Activated T-helper 1 cell treated with anti-CD3 and anti-CD28 coated beads, Interleukin-12 subunit alpha, Interleukin-12 subunit beta, Interleukin-2, Interleukin-4 antibody, amounts not matched to agents 30 ng/mL and 10 ng/mL and 1 ng/mL, durations not matched to agents 14 hours and 24 hours and 36 hours (primary cell): Measurements from ENCODE around the gene EIF4G1. TPM values are rescaled to one million over a fixed set of nuclear protein-coding genes. Genes with fewer than 3 reads are reported as not detected.

Source experiments
- DNase-seq: peaks from one replicate; pipeline ENCODE4 v3.0.0; 2021; ENCODE audit warnings: low spot score
- H3K27ac Mint-ChIP-seq: one replicate; pipeline ENCODE4 v1.8.0; 2021; ENCODE audit warnings: mild to moderate bottlenecking, mixed read lengths
- H3K27me3 Mint-ChIP-seq: one replicate; pipeline ENCODE4 v1.8.0; 2022; ENCODE audit warnings: mild to moderate bottlenecking, moderate library complexity, mixed read lengths; ENCODE audit not compliant: insufficient read depth
- H3K36me3 Mint-ChIP-seq: one replicate; pipeline ENCODE4 v1.8.0; 2021; ENCODE audit warnings: low read depth, mixed read lengths
- H3K4me1 Mint-ChIP-seq: one replicate; pipeline ENCODE4 v1.8.0; 2021; ENCODE audit warnings: low read depth, mixed read lengths
- H3K4me3 Mint-ChIP-seq: one replicate; pipeline ENCODE4 v1.8.0; 2021; ENCODE audit warnings: mild to moderate bottlenecking, moderate library complexity, mixed read lengths
- H3K9me3 Mint-ChIP-seq: one replicate; pipeline ENCODE4 v1.8.0; 2021; ENCODE audit warnings: mixed read lengths
- intact Hi-C: fragments of 100-400 bp; cut with micrococcal nuclease; formaldehyde crosslinking; loops from one replicate; pipeline ENCODE4 v1.15.1; 2024
- total RNA-seq: library from RNA; stranded (reverse); gene quantifications from 2 replicates; pipeline ENCODE4 v1.2.3, GENCODE V29; 2022

Gene EIF4G1
- total RNA-seq, 1 donor from 2014 or later: 706 TPM

DNA sequence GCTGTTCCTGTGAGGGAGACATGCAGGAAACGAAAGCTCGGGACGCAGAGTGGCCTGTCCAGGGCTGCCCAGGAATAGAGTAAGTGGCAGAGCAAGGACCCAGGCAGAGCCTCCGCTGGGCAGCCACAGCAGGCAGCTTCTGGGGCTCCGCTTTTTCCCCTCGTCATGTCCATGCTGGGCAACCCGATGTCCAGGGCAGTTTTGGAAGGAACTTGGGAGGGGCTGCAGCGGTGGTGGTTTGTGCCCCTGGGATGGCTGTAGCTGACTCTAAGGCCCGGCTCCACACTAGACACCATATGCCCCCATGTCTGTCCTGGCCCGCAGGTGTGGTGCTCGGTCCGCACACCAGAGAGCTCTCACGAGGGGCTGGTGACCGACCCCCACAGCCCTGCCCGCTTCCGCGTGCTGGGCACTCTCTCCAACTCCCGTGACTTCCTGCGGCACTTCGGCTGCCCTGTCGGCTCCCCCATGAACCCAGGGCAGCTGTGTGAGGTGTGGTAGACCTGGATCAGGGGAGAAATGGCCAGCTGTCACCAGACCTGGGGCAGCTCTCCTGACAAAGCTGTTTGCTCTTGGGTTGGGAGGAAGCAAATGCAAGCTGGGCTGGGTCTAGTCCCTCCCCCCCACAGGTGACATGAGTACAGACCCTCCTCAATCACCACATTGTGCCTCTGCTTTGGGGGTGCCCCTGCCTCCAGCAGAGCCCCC is 22.5 kb upstream of the EIF4G1 start:
- intact Hi-C loops: loop anchor here (10.0 kb wide), 1 partner anchor 847 kb away; no protein-coding TSS in a partner anchor

DNA sequence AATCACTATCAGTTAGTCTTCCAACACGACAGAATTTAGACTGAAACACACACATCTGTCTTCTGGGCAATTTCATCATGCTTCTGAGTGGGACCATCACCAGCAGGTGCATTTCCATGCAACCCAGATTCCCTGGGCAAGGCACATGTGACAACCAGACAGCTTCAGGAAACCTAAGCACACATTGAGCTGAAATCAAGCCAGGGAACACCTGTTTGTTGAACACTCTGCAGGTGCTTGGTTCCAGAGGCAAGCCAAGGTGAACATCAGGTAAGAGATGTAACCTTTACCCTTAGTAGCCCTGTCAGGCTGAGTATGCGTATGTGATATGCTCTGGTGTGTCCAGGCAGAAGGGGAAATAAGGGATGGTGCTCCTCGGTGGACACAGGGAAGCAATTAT is 18.6 kb upstream of the EIF4G1 start:
- Mint-ChIP-seq H3K9me3 (no peaks in the 10 kb centered on the region), H3K27ac (no peak overlapping the region), H3K4me1 (peaks cover 17% of the 10 kb centered on the region), H3K4me3 (no peak overlapping the region), H3K36me3 (peaks cover 13% of the 10 kb centered on the region), H3K27me3 (peaks cover 8% of the 10 kb centered on the region)
- intact Hi-C loops: loop anchor here (10.0 kb wide), 1 partner anchor 851 kb away; no protein-coding TSS in a partner anchor
- DNase-seq: no peak

More for the DNA sequence above, 22.5 kb upstream of the EIF4G1 start:
- DNase-seq: no peak
- peaks cover 11% of the 10 kb centered on the region for H3K27me3 Mint-ChIP-seq
- H3K4me3 Mint-ChIP-seq: no peak overlapping the region
- H3K27ac Mint-ChIP-seq: no peak overlapping the region
- H3K36me3 Mint-ChIP-seq: no peaks in the 10 kb centered on the region
- H3K9me3 Mint-ChIP-seq: no peaks in the 10 kb centered on the region
- peaks cover 7% of the 10 kb centered on the region for H3K4me1 Mint-ChIP-seq

DNA sequence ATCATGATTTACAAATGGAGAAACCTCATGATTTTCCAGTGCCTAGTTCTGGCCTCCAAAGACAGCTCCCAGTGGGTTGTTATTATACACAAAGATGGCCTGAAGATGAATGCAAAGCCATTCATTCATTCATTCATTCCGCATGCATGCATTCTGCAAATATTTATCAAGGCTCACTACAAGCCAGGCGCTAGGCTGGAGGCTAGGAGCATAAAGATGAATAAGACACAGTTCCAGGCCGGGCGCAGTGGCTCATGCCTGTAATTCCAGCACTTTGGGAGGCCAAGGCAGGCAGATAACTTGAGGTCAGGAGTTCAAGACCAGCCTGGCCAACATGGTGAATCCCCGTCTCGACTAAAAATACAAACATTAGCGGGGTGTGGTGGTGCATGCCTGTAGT is 17.8 kb upstream of the EIF4G1 start:
- H3K9me3 Mint-ChIP-seq: no peaks in the 10 kb centered on the region
- peak overlapping the region; percentile 53 for H3K4me3 Mint-ChIP-seq
- peaks cover 21% of the 10 kb centered on the region for H3K4me1 Mint-ChIP-seq
- H3K27ac Mint-ChIP-seq: peak overlapping the region; percentile 29
- peaks cover 18% of the 10 kb centered on the region for H3K36me3 Mint-ChIP-seq
- intact Hi-C loops: loop anchor here (10.0 kb wide), 1 partner anchor 852 kb away; no protein-coding TSS in a partner anchor
- peaks cover 8% of the 10 kb centered on the region for H3K27me3 Mint-ChIP-seq
- DNase-seq: no peak

DNA sequence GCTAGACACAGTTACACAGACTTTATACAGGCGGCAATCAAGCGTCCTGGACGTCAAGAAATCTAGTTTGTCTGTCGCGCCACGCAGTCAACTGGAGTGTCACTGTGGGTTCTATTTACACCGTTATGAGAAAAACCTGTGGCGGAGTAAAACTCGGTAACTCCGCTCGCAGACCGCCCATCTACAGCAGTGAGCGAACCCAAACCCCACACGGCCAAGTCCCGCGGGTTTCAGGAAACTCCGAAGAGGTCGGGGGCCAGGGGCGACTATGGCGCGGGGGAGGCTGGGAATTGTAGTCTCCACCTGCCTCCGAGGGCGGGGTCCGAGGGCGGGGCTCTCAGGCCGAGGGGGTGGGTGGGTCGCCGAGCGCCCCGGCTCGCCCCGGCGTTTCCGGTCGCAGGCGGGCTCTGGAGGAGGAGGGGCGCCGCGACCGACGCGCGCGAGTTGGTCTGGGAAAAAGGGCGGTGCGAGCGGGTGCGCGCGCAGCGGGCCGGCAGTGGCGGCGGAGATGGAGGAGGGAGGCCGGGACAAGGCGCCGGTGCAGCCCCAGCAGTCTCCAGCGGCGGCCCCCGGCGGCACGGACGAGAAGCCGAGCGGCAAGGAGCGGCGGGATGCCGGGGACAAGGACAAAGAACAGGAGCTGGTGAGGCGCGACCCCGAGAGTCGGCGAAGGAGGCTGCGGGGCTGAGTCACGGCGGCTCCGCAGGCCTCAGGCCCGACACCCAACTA is 15.5 kb upstream of the EIF4G1 start, which contains the start of gene PSMD2:
TSS of gene PSMD2 (plus strand) at position 483 of the 729 bp plus-strand sequence. CDS start at position 509, 26 bp downstream.
- peaks cover 4% of the 10 kb centered on the region for H3K27me3 Mint-ChIP-seq
- peak within 1 kb of the TSS; percentile 85 for H3K27ac Mint-ChIP-seq
- peak within 1 kb of the TSS; percentile 92 for H3K4me3 Mint-ChIP-seq
- peaks cover 36% of the 10 kb centered on the region for H3K36me3 Mint-ChIP-seq
- H3K4me1 Mint-ChIP-seq: peaks cover 23% of the 10 kb centered on the region
- DNase-seq: peak; percentile 95
- H3K9me3 Mint-ChIP-seq: no peaks in the 10 kb centered on the region
- intact Hi-C loops: loop anchor here (1.0 to 10.0 kb wide), 10 partner anchors 15 to 854 kb away; partner anchors contain the start of genes ABCF3, AP2M1, CAMK2N2 and EEF1AKMT4

DNA sequence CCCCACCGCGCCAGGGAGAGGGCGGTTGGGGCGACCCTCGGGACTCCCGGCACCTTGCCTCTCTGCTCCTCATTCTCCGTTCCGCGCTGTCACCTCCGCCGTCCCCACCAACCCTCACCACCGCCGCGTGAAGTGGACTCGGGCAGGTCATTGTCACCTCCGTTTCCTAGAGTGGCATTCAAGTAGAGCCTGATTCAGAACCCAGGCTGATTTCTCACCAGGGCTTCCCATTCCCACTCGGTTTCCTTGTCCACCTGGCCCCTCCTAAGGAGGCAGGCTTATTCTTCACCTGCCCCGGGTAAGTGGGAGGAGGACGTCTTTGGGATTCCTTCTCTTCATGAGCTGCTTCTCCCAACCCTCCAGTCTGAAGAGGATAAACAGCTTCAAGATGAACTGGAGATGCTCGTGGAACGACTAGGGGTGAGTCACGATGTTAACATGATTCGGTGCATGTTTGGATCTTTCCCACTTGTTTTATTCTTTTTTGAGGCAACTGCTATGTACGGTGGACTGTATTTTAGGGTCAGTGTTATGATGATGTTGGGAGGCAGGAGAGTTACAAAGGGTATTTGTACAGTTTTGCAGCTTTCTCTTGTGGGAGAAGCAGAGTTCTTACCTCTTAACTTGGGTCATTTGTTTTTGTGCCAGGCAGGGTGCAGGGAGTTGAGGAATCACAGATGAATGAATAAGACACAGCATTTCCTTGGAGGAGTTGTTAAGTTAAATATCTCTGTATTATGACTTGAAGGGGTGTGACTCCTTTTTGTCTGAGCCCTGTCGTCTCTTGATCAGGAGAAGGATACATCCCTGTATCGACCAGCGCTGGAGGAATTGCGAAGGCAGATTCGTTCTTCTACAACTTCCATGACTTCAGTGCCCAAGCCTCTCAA is 14.7 kb upstream of the EIF4G1 start:
- no peak for DNase-seq
- Mint-ChIP-seq H3K9me3 (no peaks in the 10 kb centered on the region), H3K27me3 (peaks cover 4% of the 10 kb centered on the region), H3K36me3 (peaks cover 40% of the 10 kb centered on the region), H3K4me3 (peak overlapping the region; percentile 92), H3K27ac (peak overlapping the region; percentile 54), H3K4me1 (peaks cover 28% of the 10 kb centered on the region)
- intact Hi-C loops: loop anchor here (1.0 to 10.0 kb wide), 10 partner anchors 15 to 855 kb away; partner anchors contain the start of genes ABCF3, AP2M1, CAMK2N2 and EEF1AKMT4

DNA sequence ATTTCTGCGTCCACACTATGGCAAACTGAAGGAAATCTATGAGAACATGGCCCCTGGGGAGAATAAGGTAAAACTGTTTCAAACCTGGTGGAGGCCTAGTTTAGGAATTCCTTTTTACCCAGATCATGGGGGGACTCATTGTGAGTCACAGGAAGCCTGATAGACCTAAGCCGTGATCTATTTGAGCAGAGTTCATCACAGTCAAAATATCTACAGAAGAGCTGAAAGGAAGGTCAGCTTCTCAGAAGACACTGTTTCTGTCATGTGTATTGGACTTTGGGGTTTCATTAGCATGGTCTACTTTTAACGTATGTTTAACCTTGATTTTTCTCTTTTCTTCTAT is 14.1 kb upstream of the EIF4G1 start:
- intact Hi-C loops: no loop called here
- Mint-ChIP-seq H3K36me3 (peaks cover 42% of the 10 kb centered on the region), H3K27me3 (peaks cover 4% of the 10 kb centered on the region), H3K27ac (no peak overlapping the region), H3K4me1 (peaks cover 28% of the 10 kb centered on the region), H3K4me3 (peak overlapping the region; percentile 92), H3K9me3 (no peaks in the 10 kb centered on the region)
- no peak for DNase-seq

DNA sequence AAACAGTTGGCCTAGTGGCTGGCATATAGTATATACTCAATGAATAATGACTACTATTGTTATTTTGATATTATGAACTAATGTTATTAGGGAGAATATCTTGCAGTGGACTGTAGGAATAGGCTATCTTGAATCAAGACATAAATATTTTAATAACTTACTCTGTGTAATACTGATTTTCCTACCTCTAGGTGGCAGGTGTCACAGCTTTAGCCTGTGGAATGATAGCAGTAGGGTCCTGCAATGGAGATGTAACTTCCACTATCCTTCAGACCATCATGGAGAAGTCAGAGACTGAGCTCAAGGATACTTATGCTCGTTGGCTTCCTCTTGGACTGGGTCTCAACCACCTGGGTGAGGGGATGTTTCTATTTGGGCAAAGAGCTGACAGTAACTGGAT is 8.8 kb upstream of the EIF4G1 start:
- Mint-ChIP-seq H3K4me3 (no peak overlapping the region), H3K4me1 (peaks cover 21% of the 10 kb centered on the region), H3K27ac (no peak overlapping the region), H3K27me3 (no peaks in the 10 kb centered on the region), H3K9me3 (no peaks in the 10 kb centered on the region), H3K36me3 (peaks cover 74% of the 10 kb centered on the region)
- intact Hi-C loops: no loop called here
- no peak for DNase-seq

DNA sequence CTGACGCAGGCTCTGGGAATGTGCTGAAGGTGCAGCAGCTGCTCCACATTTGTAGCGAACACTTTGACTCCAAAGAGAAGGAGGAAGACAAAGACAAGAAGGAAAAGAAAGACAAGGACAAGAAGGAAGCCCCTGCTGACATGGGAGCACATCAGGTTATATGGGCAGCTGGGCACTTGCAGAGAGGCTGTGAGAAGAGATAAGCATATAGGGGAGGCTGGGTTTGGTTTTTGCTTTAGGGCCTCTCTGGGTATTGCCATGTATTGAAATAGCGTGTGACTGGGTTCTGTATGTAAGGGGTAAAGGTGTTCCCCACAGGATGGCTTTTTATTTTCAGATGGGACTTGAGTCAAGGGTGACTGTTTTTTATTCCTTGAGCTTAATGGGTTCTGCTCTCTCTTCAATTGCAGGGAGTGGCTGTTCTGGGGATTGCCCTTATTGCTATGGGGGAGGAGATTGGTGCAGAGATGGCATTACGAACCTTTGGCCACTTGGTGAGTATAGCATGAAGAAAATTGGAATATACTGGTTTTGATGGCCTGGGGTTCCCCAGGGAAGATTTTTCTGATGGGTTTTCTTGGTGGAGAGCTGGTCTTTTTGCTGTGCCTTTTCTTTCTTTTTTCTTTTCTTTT is 7.9 kb upstream of the EIF4G1 start:
- intact Hi-C loops: no loop called here
- H3K27me3 Mint-ChIP-seq: no peaks in the 10 kb centered on the region
- H3K4me3 Mint-ChIP-seq: no peak overlapping the region
- no peaks in the 10 kb centered on the region for H3K9me3 Mint-ChIP-seq
- peaks cover 68% of the 10 kb centered on the region for H3K36me3 Mint-ChIP-seq
- H3K27ac Mint-ChIP-seq: no peak overlapping the region
- DNase-seq: no peak
- H3K4me1 Mint-ChIP-seq: peaks cover 17% of the 10 kb centered on the region

DNA sequence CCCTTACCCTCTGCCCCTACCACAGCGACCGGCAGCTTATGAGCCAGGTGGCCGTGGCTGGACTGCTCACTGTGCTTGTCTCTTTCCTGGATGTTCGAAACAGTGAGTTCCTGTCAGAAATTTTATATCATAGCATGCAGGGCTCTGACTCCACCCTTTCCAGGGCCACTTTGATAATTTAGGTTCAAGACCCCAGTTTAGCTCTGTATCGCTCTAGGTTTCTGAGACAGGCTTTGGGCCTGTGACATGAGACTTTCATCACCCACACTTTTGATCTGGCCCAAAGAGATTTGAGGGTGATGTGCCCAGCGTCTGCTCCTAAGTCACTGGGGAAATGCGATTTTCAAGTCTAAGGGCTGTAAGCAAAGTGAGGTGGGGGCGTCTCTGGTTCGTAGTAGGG is 6.5 kb upstream of the EIF4G1 start:
- H3K4me3 Mint-ChIP-seq: no peak overlapping the region
- H3K36me3 Mint-ChIP-seq: peaks cover 56% of the 10 kb centered on the region
- H3K27ac Mint-ChIP-seq: no peak overlapping the region
- H3K27me3 Mint-ChIP-seq: no peaks in the 10 kb centered on the region
- peaks cover 14% of the 10 kb centered on the region for H3K4me1 Mint-ChIP-seq
- intact Hi-C loops: no loop called here
- no peaks in the 10 kb centered on the region for H3K9me3 Mint-ChIP-seq
- DNase-seq: no peak

DNA sequence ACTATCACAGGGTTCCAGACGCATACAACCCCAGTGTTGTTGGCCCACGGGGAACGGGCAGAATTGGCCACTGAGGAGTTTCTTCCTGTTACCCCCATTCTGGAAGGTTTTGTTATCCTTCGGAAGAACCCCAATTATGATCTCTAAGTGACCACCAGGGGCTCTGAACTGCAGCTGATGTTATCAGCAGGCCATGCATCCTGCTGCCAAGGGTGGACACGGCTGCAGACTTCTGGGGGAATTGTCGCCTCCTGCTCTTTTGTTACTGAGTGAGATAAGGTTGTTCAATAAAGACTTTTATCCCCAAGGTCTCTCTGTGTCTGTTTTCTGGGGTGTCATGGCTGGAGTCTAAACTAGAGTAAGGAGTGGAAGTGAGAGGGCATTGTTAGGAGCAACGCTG is 5.7 kb upstream of the EIF4G1 start:
- Mint-ChIP-seq H3K27ac (no peak overlapping the region), H3K9me3 (no peaks in the 10 kb centered on the region), H3K36me3 (peaks cover 50% of the 10 kb centered on the region), H3K4me1 (peaks cover 14% of the 10 kb centered on the region), H3K27me3 (no peaks in the 10 kb centered on the region), H3K4me3 (no peak overlapping the region)
- DNase-seq: no peak
- intact Hi-C loops: no loop called here

DNA sequence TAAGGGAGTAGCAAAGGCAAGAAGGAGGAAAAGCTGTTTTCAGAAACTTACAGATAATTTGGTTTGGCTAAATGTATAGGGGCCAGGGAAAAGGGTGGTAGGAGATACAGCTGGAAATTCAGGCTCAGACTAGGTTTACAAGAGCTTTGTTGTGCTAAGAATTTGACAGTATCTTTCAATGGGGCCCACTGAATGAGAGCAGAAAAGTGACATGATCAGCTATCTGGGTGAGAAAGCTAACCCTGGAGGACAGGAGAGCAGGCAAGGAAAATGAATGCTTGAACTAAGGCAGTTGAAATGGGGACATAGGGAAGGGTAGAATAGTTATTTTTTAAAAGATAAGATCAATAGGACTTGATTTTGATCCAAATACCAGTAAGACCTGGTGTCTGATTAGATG is 2.8 kb upstream of the EIF4G1 start:
- no peak overlapping the region for H3K4me3 Mint-ChIP-seq
- intact Hi-C loops: no loop called here
- H3K4me1 Mint-ChIP-seq: peaks cover 17% of the 10 kb centered on the region
- peaks cover 38% of the 10 kb centered on the region for H3K36me3 Mint-ChIP-seq
- H3K27ac Mint-ChIP-seq: no peak overlapping the region
- no peaks in the 10 kb centered on the region for H3K27me3 Mint-ChIP-seq
- DNase-seq: no peak
- H3K9me3 Mint-ChIP-seq: no peaks in the 10 kb centered on the region
